ENCODE measurements around the gene DNAH17.

Gene DNAH17

DNA sequence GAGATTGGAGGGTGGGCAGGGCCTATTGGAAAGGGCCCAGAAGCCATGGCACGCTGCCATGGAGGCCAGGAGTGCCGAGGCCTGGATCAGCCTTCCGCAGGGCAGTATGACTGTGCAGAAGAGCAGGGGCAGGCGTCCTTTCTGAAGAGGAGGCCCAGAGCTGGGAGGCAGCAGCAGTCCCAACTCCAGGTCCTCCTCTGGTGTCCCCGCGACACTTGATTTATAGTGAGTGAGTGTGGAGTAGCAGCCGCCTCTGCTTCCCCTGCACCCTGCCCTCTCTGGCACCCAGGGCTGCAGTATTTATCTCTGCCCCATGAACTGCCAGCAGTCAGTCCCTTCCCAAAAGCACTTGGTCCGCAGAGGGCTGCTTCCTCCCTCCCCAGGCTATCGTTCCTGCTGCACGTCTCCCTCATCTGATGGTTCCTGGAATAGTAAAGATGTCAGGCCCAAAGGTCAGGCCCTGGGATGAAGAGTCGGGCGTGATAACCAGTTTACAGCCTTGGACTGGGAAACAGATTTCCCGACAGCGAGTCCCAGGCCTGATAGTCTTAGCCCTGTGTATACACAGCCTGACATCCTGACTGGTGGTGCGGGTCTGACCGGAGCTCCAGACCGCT lies 165.8 kb downstream of the DNAH17 start:
- DNase-seq (ENCODE audit: low read depth): no peak

DNA sequence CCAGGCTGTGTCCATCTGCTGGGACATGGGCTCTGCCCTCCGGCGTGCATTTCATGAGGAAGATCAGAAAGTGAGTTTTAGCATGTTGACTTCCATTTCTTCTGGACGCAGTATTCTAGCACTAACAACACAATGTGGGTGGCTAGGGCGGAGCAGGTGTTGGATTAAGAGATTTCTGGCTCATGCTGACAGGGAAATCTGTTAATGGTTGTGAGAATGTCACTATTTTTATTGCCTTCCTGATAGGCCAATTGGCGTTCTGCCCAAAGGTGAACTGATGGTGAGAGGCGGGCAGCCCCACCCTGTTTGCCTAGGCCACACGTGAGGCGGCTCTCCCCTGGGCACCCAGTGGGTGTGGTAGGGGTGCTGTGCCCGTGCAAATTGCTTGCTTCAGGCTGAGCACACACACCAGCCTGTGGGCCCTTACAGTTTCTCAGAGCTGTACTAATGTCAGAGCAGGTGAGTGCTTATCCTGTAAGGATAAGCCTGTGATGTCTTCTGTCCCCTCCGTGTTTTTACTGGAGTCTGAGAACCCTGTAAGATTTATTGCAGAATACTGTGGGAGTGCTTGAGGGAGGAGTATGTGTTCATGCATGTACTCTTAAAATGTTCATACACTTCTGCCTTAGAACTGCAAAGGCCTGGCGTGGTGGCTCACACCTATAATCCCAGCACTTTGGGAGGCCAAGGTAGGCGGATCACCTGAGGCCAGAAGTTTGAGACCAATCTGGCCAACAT lies 167.8 kb downstream of the DNAH17 start:
- DNase-seq (ENCODE audit: low read depth): no peak

DNA sequence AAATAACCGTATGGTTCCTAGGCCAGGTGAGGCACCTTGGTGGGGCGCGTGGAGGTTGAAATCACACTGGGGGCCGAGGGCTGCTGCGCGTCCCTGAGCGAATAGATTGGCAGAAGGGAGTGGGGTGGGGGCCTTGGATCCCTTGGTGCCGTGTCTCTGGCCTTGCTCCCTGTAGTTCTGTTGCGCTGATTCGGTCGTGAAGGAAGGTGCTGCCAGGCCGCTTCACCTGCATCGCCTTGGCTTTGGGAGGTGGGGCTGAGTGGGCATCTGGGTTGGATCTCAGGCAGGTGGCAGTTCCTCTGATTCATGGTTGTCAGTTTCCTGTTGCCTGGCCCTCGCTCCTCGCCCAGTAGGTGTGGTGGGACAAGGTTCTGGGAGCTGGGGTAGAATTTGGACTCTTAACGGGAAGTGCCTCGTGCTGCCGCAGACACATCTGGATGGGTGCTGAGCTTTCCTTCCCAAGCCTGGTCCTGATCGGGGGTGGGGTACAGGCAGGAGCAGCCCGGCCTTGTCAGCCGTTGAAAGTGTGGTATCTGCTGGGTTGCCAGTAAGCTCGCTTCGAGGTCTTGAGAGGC lies 168.6 kb downstream of the DNAH17 start:
- DNase-seq (ENCODE audit: low read depth): no peak

DNA sequence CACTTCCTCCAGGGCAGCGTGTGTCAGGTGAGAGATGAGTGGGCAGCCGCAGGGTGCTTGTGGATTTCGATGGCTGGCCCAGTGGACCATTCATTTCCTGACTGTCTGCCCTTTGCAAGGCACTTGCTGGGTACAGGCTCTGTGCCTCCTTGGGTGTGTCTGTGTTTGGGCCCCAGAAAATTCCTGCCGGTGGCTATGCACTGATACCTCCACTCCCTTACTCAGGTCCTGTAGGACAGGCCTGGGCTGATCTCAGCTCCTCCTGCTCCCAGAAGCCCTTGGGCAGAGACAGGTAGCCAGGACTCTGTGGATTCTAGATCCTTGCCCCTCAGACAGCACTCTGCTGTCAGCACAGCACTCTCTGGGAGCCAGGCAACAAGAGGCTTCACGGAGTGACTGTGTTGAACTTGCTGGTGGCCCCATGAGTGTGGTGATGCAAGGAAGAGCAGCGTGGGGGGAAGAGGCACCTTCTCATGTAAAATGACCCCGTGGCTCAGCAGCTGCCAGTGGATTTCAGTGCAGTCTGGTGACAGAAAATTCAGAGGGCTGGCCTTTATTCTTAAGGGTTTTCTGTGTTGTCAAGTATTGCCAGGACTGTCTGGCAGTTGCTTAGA lies 169.7 kb downstream of the DNAH17 start:
- no peak for DNase-seq (ENCODE audit: low read depth)

GRCh38 chr17:78406920-78407319 lies 170.3 kb downstream of the DNAH17 start:
- no peak for DNase-seq (ENCODE audit: low read depth)

GRCh38 chr17:78406396-78406795 lies 170.8 kb downstream of the DNAH17 start:
- no peak for DNase-seq (ENCODE audit: low read depth)

DNA sequence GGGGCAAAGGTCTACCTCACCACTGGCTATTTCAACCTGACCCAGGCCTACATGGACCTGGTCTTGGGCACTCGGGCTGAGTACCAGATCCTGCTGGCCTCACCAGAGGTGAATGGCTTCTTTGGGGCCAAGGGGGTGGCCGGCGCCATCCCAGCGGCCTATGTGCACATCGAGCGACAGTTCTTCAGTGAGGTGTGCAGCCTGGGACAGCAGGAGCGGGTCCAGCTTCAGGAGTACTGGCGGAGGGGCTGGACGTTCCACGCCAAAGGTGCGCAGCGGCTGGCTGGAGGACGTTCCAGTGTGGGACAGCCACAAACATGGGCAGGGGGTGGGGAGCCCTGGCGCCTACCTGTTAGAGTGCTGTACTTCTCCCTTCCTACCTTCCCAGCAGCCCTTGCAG lies 173.4 kb downstream of the DNAH17 start:
- no peak for DNase-seq (ENCODE audit: low read depth)

DNA sequence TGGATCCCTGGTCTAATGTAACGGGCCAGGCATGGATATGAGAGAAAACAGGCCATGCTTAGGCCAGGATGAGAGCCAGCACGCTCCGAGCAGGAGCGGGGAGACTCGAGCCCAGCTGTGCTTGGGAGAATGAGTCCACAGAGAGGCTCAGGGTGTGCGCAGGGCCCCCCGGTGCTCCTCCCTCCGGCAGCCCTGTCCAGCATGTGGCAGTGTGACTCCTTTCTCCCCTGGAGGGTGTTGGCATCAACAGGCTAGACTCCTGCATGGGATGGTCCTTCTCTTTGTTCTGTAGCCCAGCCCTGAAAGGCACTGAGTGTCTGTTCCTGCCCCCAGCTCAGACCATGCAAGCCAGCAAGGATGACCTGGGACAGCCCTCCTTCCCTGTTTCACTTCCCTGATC lies 175.3 kb downstream of the DNAH17 start:
- DNase-seq (ENCODE audit: low read depth): no peak

DNA sequence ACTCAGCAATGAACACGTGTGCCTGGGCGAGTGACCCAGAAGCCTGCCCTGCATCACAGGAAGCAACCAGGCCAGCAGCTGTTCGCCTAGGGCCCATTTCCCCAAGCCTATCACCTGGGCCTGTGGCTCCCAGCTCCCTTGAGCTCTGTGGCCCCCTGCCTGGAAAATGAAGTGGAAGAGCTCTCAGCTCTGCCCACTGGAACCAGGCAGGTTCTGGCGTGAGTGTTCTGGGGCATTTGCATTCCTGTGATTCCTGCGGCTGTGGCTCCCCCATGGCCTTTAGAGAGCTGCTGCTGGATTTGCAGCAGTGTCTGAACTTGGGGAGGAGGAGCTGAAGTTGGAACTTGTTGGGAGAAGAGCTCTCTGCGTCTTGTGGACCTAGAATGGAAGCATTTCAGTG lies 175.9 kb downstream of the DNAH17 start:
- no peak for DNase-seq (ENCODE audit: low read depth)

DNA sequence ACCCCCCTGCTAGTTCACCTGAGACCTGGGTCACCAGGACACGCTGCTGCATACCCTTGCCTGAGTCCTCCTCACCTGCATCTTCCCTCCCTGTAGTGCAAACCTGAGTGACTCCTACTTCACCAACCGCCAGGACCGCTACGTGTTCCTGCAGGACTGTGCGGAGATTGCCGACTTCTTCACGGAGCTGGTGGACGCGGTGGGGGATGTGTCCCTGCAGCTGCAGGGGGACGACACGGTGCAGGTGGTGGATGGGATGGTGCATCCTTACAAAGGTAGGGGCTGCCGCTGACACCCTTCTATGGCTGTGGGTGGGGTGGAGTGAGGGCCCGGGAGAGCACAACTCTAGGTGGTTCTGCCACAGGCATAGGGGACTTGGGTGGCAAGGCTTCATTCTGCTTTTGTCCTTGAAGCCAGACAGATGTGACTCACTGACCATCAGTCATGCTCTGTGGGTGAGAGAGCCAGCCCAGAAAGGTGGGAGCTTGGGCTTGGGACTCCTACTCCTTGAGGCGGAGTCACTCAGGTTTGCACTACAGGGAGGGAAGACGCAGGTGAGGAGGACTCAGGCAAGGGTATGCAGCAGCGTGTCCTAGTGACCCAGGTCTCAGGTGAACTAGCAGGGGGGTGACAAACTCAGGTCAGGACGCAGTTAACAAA lies 176.5 kb downstream of the DNAH17 start:
- DNase-seq (ENCODE audit: low read depth): no peak

- DNase-seq (ENCODE audit: low read depth): no peak
Observed at GRCh38 chr17:78399693-78400144, 177.5 kb downstream of the DNAH17 start.

DNA sequence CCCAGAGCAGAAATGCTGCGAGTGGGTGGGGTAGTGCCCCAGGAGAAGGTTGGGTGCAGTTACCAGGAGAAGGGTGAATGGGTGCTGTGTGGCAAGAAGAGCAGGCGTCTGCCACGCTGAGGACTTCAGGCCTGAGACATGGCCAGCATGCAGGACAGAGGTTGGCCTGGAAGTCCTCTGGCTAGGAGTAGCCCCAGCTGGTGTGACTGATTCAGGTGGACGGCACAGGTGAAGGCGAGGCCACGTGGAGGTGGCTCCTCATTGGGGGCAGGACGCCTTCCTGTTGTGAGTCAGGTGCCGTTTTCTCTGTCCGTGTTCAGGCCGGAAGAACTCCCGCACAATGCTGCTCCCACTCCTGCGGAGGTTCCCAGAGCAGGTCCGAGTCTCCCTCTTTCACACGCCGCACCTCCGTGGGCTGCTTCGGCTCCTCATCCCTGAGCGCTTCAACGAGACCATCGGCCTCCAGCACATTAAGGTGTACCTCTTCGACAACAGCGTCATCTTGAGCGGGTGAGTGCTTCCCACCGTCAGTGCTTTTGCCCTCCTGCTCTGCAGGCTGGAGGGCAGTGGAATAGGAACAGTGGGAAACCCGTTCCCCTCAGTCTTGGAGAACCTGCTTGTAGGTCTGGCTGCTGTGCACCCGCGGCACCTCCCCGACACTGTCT lies 178.0 kb downstream of the DNAH17 start:
- no peak for DNase-seq (ENCODE audit: low read depth)

- DNase-seq (ENCODE audit: low read depth): no peak
Observed at GRCh38 chr17:78398390-78398789, 178.8 kb downstream of the DNAH17 start.

DNA sequence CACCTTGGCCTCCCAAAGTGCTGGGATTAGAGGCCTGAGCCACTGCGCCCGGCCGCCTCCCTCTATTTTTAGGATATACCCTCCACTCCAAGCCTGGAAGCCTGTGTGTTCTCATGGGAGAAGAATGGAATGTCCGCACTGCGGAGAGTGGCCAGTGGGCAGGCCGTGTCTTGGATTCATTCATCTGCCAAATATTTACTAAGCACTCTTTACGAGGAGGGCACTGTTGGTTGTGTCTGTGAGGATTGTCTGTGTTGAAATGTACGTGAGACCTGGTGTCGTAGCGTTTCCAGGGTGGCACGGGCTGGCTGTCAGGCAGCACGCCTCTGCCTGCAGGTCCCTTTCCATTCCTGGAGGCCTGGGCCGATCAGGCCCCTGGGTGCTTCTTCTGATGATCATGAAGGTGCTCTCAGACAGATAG lies 179.5 kb downstream of the DNAH17 start:
- DNase-seq (ENCODE audit: low read depth): no peak

DNA sequence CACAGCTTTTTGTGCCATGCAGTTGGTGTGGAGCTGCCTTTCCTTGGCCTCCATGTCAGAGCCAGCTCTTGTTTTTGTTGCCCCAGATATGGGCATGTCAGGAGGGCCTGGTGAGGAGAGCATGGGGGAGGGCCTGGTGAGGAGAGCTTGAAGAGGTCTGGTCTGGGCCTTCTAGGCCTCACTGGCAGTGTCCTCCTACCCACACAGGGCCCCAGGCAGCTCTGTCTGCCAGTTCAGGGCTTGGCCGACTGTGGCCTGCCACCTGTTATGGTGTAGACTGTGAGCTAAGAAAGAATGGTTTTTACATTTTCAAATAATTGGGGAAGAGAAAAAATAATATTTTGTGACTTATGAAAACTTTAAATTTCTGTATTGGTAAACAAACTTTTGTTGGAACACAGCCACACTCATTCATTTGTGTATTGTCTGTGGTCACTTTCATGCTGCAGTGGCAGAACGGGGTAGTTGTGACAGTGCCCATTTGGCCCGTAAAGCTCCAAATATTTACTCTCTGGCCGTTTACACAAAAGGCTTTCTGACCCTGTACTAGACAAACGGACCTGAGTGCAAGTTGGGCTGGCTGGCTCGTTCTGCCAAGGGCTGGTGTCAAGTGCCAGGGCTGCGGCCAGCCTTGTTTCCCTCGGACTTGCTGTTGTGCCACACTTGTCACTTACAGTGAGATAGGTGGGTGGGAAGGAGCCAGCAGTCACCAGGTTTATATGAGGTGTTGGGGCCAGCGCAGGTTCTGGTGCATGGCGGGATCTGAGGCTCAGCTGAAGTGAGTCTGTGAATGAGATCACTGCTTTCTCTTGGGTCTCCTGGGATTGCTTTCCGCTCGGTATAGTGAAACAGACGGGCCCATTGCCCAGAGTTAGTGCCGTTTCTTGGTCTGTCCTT lies 180.5 kb downstream of the DNAH17 start:
- no peak for DNase-seq (ENCODE audit: low read depth)

DNA sequence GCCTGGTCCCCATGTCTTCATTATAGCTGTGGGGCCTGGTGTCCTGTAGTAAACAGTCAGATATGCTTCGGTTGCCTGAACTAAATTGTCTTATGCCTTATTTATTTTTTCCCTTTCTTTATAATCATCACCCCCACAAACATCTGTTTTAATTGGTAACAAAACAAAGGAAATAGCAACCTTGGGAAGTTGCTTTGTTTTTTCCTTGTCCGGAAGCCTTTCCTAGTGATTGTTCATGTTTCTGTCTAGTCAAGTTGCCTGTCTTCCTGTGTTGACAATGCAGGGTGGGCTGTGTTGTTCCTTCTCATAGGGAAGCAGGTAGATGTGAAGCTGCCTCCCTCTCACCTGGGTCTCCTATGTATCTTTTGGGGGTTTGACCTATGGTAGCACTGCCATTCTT lies 182.0 kb downstream of the DNAH17 start:
- DNase-seq (ENCODE audit: low read depth): no peak

GRCh38 chr17:78394209-78394608 lies 183.0 kb downstream of the DNAH17 start:
- DNase-seq (ENCODE audit: low read depth): no peak

- no peak for DNase-seq (ENCODE audit: low read depth)
Observed at GRCh38 chr17:78393575-78393974, 183.6 kb downstream of the DNAH17 start.

DNA sequence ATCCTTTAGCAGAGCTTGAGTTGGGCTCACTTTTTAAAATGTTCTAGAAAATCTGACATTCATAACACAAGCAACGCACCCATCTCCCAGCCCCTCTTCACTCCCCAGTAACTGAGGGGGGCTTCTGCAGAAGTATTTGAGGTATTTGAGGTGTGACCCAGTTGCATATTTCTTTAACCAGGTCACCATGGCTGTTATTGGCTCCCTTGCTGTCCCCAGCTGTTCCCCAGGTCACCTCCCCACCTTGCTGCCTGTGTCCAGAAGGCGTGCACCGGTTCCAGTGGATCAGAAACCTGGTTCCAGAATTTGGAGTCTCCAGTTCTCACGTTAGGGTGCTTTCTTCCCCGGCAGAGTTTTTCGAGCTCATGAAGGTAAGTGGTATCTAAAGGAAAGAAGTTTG lies 184.9 kb downstream of the DNAH17 start:
- DNase-seq (ENCODE audit: low read depth): no peak

- DNase-seq (ENCODE audit: low read depth): no peak
Observed at GRCh38 chr17:78391843-78392242, 185.4 kb downstream of the DNAH17 start.

DNA sequence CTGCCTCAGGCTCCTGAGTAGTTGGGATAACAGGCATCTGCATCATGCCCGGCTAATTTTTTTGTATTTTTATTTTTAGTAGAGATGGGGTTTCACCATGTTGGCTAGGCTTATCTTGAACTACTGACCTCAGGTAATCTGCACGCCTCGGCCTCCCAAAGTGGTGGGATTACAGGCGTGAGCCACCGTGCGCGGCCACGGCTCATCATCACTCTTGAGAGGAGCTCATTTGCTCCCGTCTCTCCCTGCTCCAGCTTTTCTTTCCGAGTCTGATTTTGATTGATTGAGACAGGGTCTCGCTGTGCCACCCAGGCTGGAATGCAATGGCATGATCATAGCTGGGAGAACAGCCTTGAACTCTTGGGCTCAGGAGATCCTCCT lies 186.2 kb downstream of the DNAH17 start:
- DNase-seq (ENCODE audit: low read depth): no peak
